T-helper 2 cell treated with Interferon-gamma antibody and Interleukin-4, amounts not matched to agents 100 ng/mL and 5 ng/mL, for 36 hours (primary cell): Measurements from ENCODE around the gene PRPH. TPM values are rescaled to one million over a fixed set of nuclear protein-coding genes. Genes with fewer than 3 reads are reported as not detected.
"Not testable (repeated sequence)": the region's sequence is repeated elsewhere in the genome, so short reads cannot be mapped to it uniquely, and the experiment has no call there.

Experiments
- intact Hi-C: fragments of 100-400 bp; cut with micrococcal nuclease; formaldehyde crosslinking; loops from one replicate; pipeline ENCODE4 v1.15.1; 2023
- total RNA-seq: library from RNA; stranded (reverse); gene quantifications from 2 replicates; pipeline ENCODE4 v1.2.3, GENCODE V29; 2022

Gene PRPH
- total RNA-seq = not detected in 2 replicates

GRCh38 chr12:49295082-49295936, at the start of gene PRPH:
Gene PRPH, plus strand, starts transcription at chr12:49295147. Its CDS starts 54 bp downstream, at chr12:49295201.
- intact Hi-C loops = no loop called here

- intact Hi-C loops = no loop called here
Observed at GRCh38 chr12:49251357-49251756, 43.6 kb upstream of the PRPH start.

GRCh38 chr12:49253033-49253623, 41.8 kb upstream of the PRPH start:
- intact Hi-C loops = no loop called here

- intact Hi-C loops = not testable (repeated sequence)
Observed at GRCh38 chr12:49255456-49255855, 39.5 kb upstream of the PRPH start.

GRCh38 chr12:49255857-49256637, 38.9 kb upstream of the PRPH start:
- intact Hi-C loops = no loop called here

- intact Hi-C loops = not testable (repeated sequence)
Observed at GRCh38 chr12:49257508-49258184, 37.3 kb upstream of the PRPH start.

- intact Hi-C loops = no loop called here
Observed at GRCh38 chr12:49259452-49259851, 35.5 kb upstream of the PRPH start.

- intact Hi-C loops = loop anchor here (10.0 kb wide), 1 partner anchor 195 kb away; the partner anchor contains the start of genes KMT2D and RHEBL1
Observed at GRCh38 chr12:49260166-49260565, 34.8 kb upstream of the PRPH start.

- intact Hi-C loops = loop anchor here (10.0 kb wide), 1 partner anchor 196 kb away; the partner anchor contains the start of genes KMT2D and RHEBL1
Observed at GRCh38 chr12:49260571-49261363, 34.2 kb upstream of the PRPH start.

- intact Hi-C loops = loop anchor here (10.0 kb wide), 1 partner anchor 197 kb away; the partner anchor contains the start of genes KMT2D and RHEBL1
Observed at GRCh38 chr12:49261721-49262120, 33.2 kb upstream of the PRPH start.

GRCh38 chr12:49263400-49263763, 31.6 kb upstream of the PRPH start:
- intact Hi-C loops = loop anchor here (10.0 kb wide), 1 partner anchor 199 kb away; the partner anchor contains the start of genes KMT2D and RHEBL1

GRCh38 chr12:49264466-49264872, 30.5 kb upstream of the PRPH start:
- intact Hi-C loops = loop anchor here (2.0 to 10.0 kb wide), 3 partner anchors 32 to 200 kb away; partner anchors contain the start of genes KMT2D, RHEBL1 and TROAP

- intact Hi-C loops = loop anchor here (1.0 to 10.0 kb wide), 7 partner anchors 31 to 358 kb away; partner anchors contain the start of genes KMT2D, PRPF40B, RHEBL1 and TROAP
Observed at GRCh38 chr12:49264873-49265792, 29.8 kb upstream of the PRPH start, which contains the start of gene TUBA1C. Gene TUBA1C, plus strand, starts transcription at chr12:49265082. Its CDS starts 100 bp downstream, at chr12:49265182.

GRCh38 chr12:49269191-49269590, 25.8 kb upstream of the PRPH start:
- intact Hi-C loops = loop anchor here (10.0 kb wide), 1 partner anchor 204 kb away; the partner anchor contains the start of genes KMT2D and RHEBL1

- intact Hi-C loops = no loop called here
Observed at GRCh38 chr12:49272790-49273725, 21.9 kb upstream of the PRPH start.

GRCh38 chr12:49273726-49274395, 21.1 kb upstream of the PRPH start:
- intact Hi-C loops = no loop called here
